ENCODE results near the gene DDX41. TPM values are rescaled to one million over a fixed set of nuclear protein-coding genes. Genes with fewer than 3 reads are reported as not detected.
"Not testable (repeated sequence)": the region's sequence is repeated elsewhere in the genome, so short reads cannot be mapped to it uniquely, and the experiment has no call there.

The DDX41 gene
- total RNA-seq, 1 experiment from 2014 or later: 137 TPM

DNA sequence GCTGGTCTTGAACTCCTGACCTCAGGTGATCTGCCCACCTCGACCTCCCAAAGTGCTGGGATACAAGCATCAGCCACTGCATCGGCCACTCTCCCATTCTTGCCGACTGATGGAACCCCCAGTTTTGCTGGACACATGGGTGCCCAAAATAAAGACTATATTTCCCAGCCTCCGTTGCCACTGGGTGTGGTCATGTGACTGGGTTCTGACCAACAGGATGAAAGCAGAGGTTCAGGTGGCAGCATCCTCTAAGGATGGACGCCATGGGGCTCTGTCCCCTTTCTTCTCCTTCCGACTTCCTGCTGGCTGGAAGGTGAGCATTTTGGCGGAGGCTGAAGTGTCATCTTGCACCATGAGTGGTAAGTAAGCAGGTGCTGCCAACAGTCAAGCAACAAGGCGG lies 29.6 kb downstream of the DDX41 start:
- CTCF ChIA-PET: interaction anchor here (0.6 kb wide), 2 partner anchors 9 to 81 kb away, joined by 6 to 9 read pairs; no protein-coding TSS in a partner anchor
- Mint-ChIP-seq H3K4me3 (ENCODE audit: unreplicated experiment) (no peak overlapping the region), H3K27ac (ENCODE audit: unreplicated experiment) (no peak overlapping the region), H3K4me1 (ENCODE audit: low read depth, unreplicated experiment) (peaks cover 6% of the 10 kb centered on the region), H3K36me3 (ENCODE audit: insufficient read depth, unreplicated experiment) (peaks cover 41% of the 10 kb centered on the region), H3K9me3 (ENCODE audit: unreplicated experiment) (no peaks in the 10 kb centered on the region), H3K27me3 (ENCODE audit: insufficient read depth, unreplicated experiment) (no peaks in the 10 kb centered on the region)
- Histone ChIP-seq H3K27me3 (replicated peaks; ENCODE audit: control insufficient read depth, insufficient read depth, low read length) (no peaks in the 10 kb centered on the region), H3K4me1 (0 out of 2 replicates have a peak, but pooled peaks cover 4% of the 10 kb centered on the region), H3K9me3 (no peaks in the 10 kb centered on the region), H3K4me3 (ENCODE audit: low read depth, low read length) (no peak overlapping the region), H3K36me3 (ENCODE audit: control insufficient read depth, insufficient read depth, low read length) (no peaks in the 10 kb centered on the region)
- no TSS peak for BruUV-seq (replicated peaks)
- POLR2A ChIA-PET: no interaction called here
- no peak for DNase-seq
- TF ChIP-seq CTCF (IDR thresholded peaks at IDR 0.05; ENCODE audit: insufficient read depth in 1 of 2, low read depth in 1 of 2, low read length in 1 of 2, severe bottlenecking in 1 of 2, unreplicated experiment in 1 of 2): no peak
- intact Hi-C loops (cut with micrococcal nuclease; ENCODE audit: unreplicated experiment): no loop called here

- ChIA-PET CTCF (no interaction called here), POLR2A (no interaction called here)
- H3K27me3 ChIP-seq (replicated peaks; ENCODE audit: control insufficient read depth, insufficient read depth, low read length): no peaks in the 10 kb centered on the region
- no peak overlapping the region for H3K4me3 Mint-ChIP-seq (ENCODE audit: unreplicated experiment)
- H3K4me1 Mint-ChIP-seq (ENCODE audit: low read depth, unreplicated experiment): peaks cover 6% of the 10 kb centered on the region
- no peaks in the 10 kb centered on the region for H3K27me3 Mint-ChIP-seq (ENCODE audit: insufficient read depth, unreplicated experiment)
- no peak overlapping the region for H3K4me3 ChIP-seq (ENCODE audit: low read depth, low read length)
- TF ChIP-seq CTCF (IDR thresholded peaks at IDR 0.05; ENCODE audit: insufficient read depth in 1 of 2, low read depth in 1 of 2, low read length in 1 of 2, severe bottlenecking in 1 of 2, unreplicated experiment in 1 of 2): no peak
- no TSS peak for BruUV-seq (replicated peaks)
- 0 out of 2 replicates have a peak, but pooled peaks cover 2% of the 10 kb centered on the region for H3K4me1 ChIP-seq
- no peaks in the 10 kb centered on the region for H3K9me3 Mint-ChIP-seq (ENCODE audit: unreplicated experiment)
- no peak overlapping the region for H3K27ac Mint-ChIP-seq (ENCODE audit: unreplicated experiment)
- peaks cover 36% of the 10 kb centered on the region for H3K36me3 Mint-ChIP-seq (ENCODE audit: insufficient read depth, unreplicated experiment)
- no peaks in the 10 kb centered on the region for H3K9me3 ChIP-seq
- intact Hi-C loops (cut with micrococcal nuclease; ENCODE audit: unreplicated experiment): no loop called here
- no peaks in the 10 kb centered on the region for H3K36me3 ChIP-seq (ENCODE audit: control insufficient read depth, insufficient read depth, low read length)
- no peak for DNase-seq
These were observed 30.5 kb downstream of the DDX41 start for GRCh38 chr5:177486256-177486655.

GRCh38 chr5:177485753-177486152 lies 31.0 kb downstream of the DDX41 start:
- POLR2A ChIA-PET: not testable (repeated sequence)

More at GRCh38 chr5:177485753-177486152, 31.0 kb downstream of the DDX41 start:
- DNase-seq; H3K4me3 Mint-ChIP-seq (ENCODE audit: unreplicated experiment); H3K27ac Mint-ChIP-seq (ENCODE audit: unreplicated experiment); H3K27me3 Mint-ChIP-seq (ENCODE audit: insufficient read depth, unreplicated experiment); BruUV-seq (replicated peaks); intact Hi-C loops (cut with micrococcal nuclease; ENCODE audit: unreplicated experiment); H3K4me3 ChIP-seq (ENCODE audit: low read depth, low read length); H3K4me1 ChIP-seq; H3K27me3 ChIP-seq (replicated peaks; ENCODE audit: control insufficient read depth, insufficient read depth, low read length); H3K36me3 ChIP-seq (ENCODE audit: control insufficient read depth, insufficient read depth, low read length); H3K9me3 ChIP-seq; H3K9me3 Mint-ChIP-seq (ENCODE audit: unreplicated experiment); H3K4me1 Mint-ChIP-seq (ENCODE audit: low read depth, unreplicated experiment): not testable (repeated sequence)
- peaks cover 31% of the 10 kb centered on the region for H3K36me3 Mint-ChIP-seq (ENCODE audit: insufficient read depth, unreplicated experiment)
- CTCF ChIA-PET: interaction anchor here (1.0 kb wide), 1 partner anchor 28 kb away, joined by 4 read pairs; no protein-coding TSS in a partner anchor

Measured in Caco-2 (cell line).